Measurements from ENCODE around the gene ITPRIPL2. TPM values are rescaled to one million over a fixed set of nuclear protein-coding genes. Genes with fewer than 3 reads are reported as not detected.

ITPRIPL2 gene
- polyA plus RNA-seq, 1 donor (not counting 4 experiments of a cell fraction or from before 2014, with no cell fraction given), result 5.9 TPM

DNA sequence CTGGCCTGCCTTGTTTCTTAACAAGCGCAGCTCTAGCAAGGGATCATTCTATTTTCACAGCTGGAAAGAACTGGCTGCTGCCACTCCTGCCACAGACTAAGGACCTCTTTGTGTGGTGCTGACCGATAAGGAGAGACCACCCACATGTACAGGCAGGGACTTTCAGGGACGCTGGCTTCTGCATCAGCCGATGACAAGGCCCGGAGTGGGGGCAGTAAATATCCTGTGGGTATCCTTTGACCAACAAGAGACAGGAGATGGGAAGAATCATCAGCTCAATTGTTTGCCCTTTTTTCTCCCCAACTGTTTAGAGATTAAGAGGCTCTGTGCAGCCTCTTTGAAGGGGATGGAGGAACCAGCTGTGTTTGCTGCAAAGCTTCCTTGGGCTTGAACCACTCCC, 9.2 kb upstream of the ITPRIPL2 start:
- Histone ChIP-seq H3K9ac (ENCODE audit: control insufficient read depth, extremely low read depth, insufficient read depth, low read length) (no peak overlapping the region), H4K20me1 (ENCODE audit: control insufficient read depth, extremely low read depth, insufficient read depth, low read length) (no peaks in the 10 kb centered on the region), H3K9me3 (ENCODE audit: control insufficient read depth, low read depth, low read length) (no peaks in the 10 kb centered on the region), H3K27ac (ENCODE audit: control insufficient read depth, insufficient read depth, low read length) (no peak overlapping the region), H3K36me3 (ENCODE audit: control insufficient read depth in 2 of 2, extremely low read depth in 1 of 2, insufficient read depth in 2 of 2, low read length in 2 of 2) (no peaks in the 10 kb centered on the region), H2AFZ (ENCODE audit: control insufficient read depth, low read length) (no peak overlapping the region), H3K4me3 (ENCODE audit: control insufficient read depth in 2 of 3, extremely low read depth in 1 of 3, insufficient read depth in 2 of 3, low read depth in 1 of 3, low read length in 3 of 3) (no peak overlapping the region), H3K9me1 (ENCODE audit: control insufficient read depth, extremely low read depth, insufficient read depth, low read length) (no peaks in the 10 kb centered on the region), H3K79me2 (ENCODE audit: control insufficient read depth, insufficient read depth, low read length) (no peaks in the 10 kb centered on the region), H3K27me3 (ENCODE audit: control insufficient read depth, extremely low read depth, insufficient read depth, low read length) (no peaks in the 10 kb centered on the region), H3K4me1 (ENCODE audit: control insufficient read depth, extremely low read depth, insufficient read depth, low read length) (peaks cover 7% of the 10 kb centered on the region), H3K4me2 (ENCODE audit: control insufficient read depth, extremely low read depth, insufficient read depth, low read depth, low read length) (no peak overlapping the region)
- FAIRE-seq (no peak), DNase-seq (ENCODE audit: low read depth, low spot score) (no peak)
- no peak for TF ChIP-seq EZH2 (IDR thresholded peaks at IDR 0.05; ENCODE audit: low read length)
- TF ChIP-seq, protein P1, sequence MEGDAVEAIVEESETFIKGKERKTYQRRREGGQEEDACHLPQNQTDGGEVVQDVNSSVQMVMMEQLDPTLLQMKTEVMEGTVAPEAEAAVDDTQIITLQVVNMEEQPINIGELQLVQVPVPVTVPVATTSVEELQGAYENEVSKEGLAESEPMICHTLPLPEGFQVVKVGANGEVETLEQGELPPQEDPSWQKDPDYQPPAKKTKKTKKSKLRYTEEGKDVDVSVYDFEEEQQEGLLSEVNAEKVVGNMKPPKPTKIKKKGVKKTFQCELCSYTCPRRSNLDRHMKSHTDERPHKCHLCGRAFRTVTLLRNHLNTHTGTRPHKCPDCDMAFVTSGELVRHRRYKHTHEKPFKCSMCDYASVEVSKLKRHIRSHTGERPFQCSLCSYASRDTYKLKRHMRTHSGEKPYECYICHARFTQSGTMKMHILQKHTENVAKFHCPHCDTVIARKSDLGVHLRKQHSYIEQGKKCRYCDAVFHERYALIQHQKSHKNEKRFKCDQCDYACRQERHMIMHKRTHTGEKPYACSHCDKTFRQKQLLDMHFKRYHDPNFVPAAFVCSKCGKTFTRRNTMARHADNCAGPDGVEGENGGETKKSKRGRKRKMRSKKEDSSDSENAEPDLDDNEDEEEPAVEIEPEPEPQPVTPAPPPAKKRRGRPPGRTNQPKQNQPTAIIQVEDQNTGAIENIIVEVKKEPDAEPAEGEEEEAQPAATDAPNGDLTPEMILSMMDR (optimal IDR thresholded peaks at IDR 0.05 in 1 of 3, IDR thresholded peaks at IDR 0.05 in 1 of 3, conservative IDR thresholded peaks at IDR 0.05 in 1 of 3; ENCODE audit: extremely low read depth in 1 of 3, insufficient read depth in 2 of 3, low read length in 3 of 3), result no peak
- dilution Hi-C loops (cut with MboI; ENCODE audit: extremely low pct_ligation_motif_present, low sequenced_read_pairs), result no loop called here

- H3K4me3 ChIP-seq (ENCODE audit: control insufficient read depth in 2 of 3, extremely low read depth in 1 of 3, insufficient read depth in 2 of 3, low read depth in 1 of 3, low read length in 3 of 3), result no peak overlapping the region
- peaks cover 7% of the 10 kb centered on the region for H3K4me1 ChIP-seq (ENCODE audit: control insufficient read depth, extremely low read depth, insufficient read depth, low read length)
- FAIRE-seq, result no peak
- no peak overlapping the region for H3K27ac ChIP-seq (ENCODE audit: control insufficient read depth, insufficient read depth, low read length)
- no peak overlapping the region for H3K9ac ChIP-seq (ENCODE audit: control insufficient read depth, extremely low read depth, insufficient read depth, low read length)
- dilution Hi-C loops (cut with MboI; ENCODE audit: extremely low pct_ligation_motif_present, low sequenced_read_pairs), result no loop called here
- H3K9me3 ChIP-seq (ENCODE audit: control insufficient read depth, low read depth, low read length), result no peaks in the 10 kb centered on the region
- no peaks in the 10 kb centered on the region for H3K27me3 ChIP-seq (ENCODE audit: control insufficient read depth, extremely low read depth, insufficient read depth, low read length)
- no peaks in the 10 kb centered on the region for H4K20me1 ChIP-seq (ENCODE audit: control insufficient read depth, extremely low read depth, insufficient read depth, low read length)
- no peak for DNase-seq (ENCODE audit: low read depth, low spot score)
- H3K79me2 ChIP-seq (ENCODE audit: control insufficient read depth, insufficient read depth, low read length), result no peaks in the 10 kb centered on the region
- no peaks in the 10 kb centered on the region for H3K36me3 ChIP-seq (ENCODE audit: control insufficient read depth in 2 of 2, extremely low read depth in 1 of 2, insufficient read depth in 2 of 2, low read length in 2 of 2)
- no peak overlapping the region for H3K4me2 ChIP-seq (ENCODE audit: control insufficient read depth, extremely low read depth, insufficient read depth, low read depth, low read length)
- no peaks in the 10 kb centered on the region for H3K9me1 ChIP-seq (ENCODE audit: control insufficient read depth, extremely low read depth, insufficient read depth, low read length)
- no peak overlapping the region for H2AFZ ChIP-seq (ENCODE audit: control insufficient read depth, low read length)
- no peak for TF ChIP-seq EZH2 (IDR thresholded peaks at IDR 0.05; ENCODE audit: low read length)
- TF ChIP-seq, protein P1 (optimal IDR thresholded peaks at IDR 0.05 in 1 of 3, IDR thresholded peaks at IDR 0.05 in 1 of 3, conservative IDR thresholded peaks at IDR 0.05 in 1 of 3; ENCODE audit: extremely low read depth in 1 of 3, insufficient read depth in 2 of 3, low read length in 3 of 3), result no peak
Observed at GRCh38 chr16:19105131-19105530, 8.6 kb upstream of the ITPRIPL2 start.
